Left ventricle myocardium inferior (tissue), 1 donor: ENCODE measurements around the gene GPR31. TPM values are rescaled to one million over a fixed set of nuclear protein-coding genes. Genes with fewer than 3 reads are reported as not detected.

Experiments
- DNase-seq: peaks from one replicate; pipeline ENCODE4 v3.0.0-alpha.2; 2020
- H3K27ac ChIP-seq: fragments of 200-600 bp; replicated peaks from 2 replicates; pipeline ENCODE4 v1.8.0; 2021
- H3K27me3 ChIP-seq: fragments of 200-600 bp; 2 replicates; pipeline ENCODE4 v1.8.0; 2021; ENCODE audit warnings: low read depth
- H3K36me3 ChIP-seq: fragments of 200-600 bp; 2 replicates; pipeline ENCODE4 v1.8.0; 2021
- H3K4me1 ChIP-seq: fragments of 200-600 bp; 2 replicates; pipeline ENCODE4 v1.8.0; 2021
- H3K4me3 ChIP-seq: fragments of 200-600 bp; 2 replicates; pipeline ENCODE4 v1.8.0; 2021; ENCODE audit warnings: mild to moderate bottlenecking, moderate library complexity
- H3K9me3 ChIP-seq: fragments of 200-600 bp; replicated peaks from 2 replicates; pipeline ENCODE4 v1.8.0; 2021
- intact Hi-C: fragments of 100-400 bp; cut with micrococcal nuclease; formaldehyde crosslinking; loops from one replicate; pipeline ENCODE4 v1.11.0; 2022
- total RNA-seq: library from RNA; stranded (reverse); fragmentation: NEBNext Ultra II Directional; extraction: Animal tissue kit (Norgen Biotek cat#: 25700); gene quantifications from one replicate; pipeline ENCODE4 v1.2.1, GENCODE V29; 2021
- TF ChIP-seq, protein P1 (sequence below): fragments of 200-600 bp; IDR thresholded peaks from 2 replicates; pipeline ENCODE4 v1.8.0; 2021; ENCODE audit warnings: antibody characterized with exemption, mild to moderate bottlenecking, borderline replicate concordance
- donor health status: DM: no; HTN: yes; CAD: no; lungs with severe emphysema.

Gene GPR31
- total RNA-seq, 1 donor from 2014 or later = not detected

GRCh38 chr6:167112421-167112820, 45.4 kb downstream of the GPR31 start:
- no peak overlapping the region for H3K4me3 ChIP-seq
- no peak for DNase-seq
- peaks cover 90% of the 10 kb centered on the region for H3K27me3 ChIP-seq

GRCh38 chr6:167111597-167111996, 46.2 kb downstream of the GPR31 start:
- intact Hi-C loops = no loop called here
- Histone ChIP-seq H3K27ac (no peak overlapping the region), H3K4me3 (no peak overlapping the region), H3K27me3 (peaks cover 83% of the 10 kb centered on the region), H3K9me3 (no peaks in the 10 kb centered on the region), H3K4me1 (peaks cover 3% of the 10 kb centered on the region), H3K36me3 (no peaks in the 10 kb centered on the region)
- DNase-seq = no peak
- TF ChIP-seq, protein P1, sequence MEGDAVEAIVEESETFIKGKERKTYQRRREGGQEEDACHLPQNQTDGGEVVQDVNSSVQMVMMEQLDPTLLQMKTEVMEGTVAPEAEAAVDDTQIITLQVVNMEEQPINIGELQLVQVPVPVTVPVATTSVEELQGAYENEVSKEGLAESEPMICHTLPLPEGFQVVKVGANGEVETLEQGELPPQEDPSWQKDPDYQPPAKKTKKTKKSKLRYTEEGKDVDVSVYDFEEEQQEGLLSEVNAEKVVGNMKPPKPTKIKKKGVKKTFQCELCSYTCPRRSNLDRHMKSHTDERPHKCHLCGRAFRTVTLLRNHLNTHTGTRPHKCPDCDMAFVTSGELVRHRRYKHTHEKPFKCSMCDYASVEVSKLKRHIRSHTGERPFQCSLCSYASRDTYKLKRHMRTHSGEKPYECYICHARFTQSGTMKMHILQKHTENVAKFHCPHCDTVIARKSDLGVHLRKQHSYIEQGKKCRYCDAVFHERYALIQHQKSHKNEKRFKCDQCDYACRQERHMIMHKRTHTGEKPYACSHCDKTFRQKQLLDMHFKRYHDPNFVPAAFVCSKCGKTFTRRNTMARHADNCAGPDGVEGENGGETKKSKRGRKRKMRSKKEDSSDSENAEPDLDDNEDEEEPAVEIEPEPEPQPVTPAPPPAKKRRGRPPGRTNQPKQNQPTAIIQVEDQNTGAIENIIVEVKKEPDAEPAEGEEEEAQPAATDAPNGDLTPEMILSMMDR = no peak

More at GRCh38 chr6:167112421-167112820, 45.4 kb downstream of the GPR31 start:
- intact Hi-C loops = no loop called here
- no peak overlapping the region for H3K27ac ChIP-seq
- H3K36me3 ChIP-seq = no peaks in the 10 kb centered on the region
- peaks cover 3% of the 10 kb centered on the region for H3K4me1 ChIP-seq
- TF ChIP-seq, protein P1 = no peak
- no peaks in the 10 kb centered on the region for H3K9me3 ChIP-seq

DNA sequence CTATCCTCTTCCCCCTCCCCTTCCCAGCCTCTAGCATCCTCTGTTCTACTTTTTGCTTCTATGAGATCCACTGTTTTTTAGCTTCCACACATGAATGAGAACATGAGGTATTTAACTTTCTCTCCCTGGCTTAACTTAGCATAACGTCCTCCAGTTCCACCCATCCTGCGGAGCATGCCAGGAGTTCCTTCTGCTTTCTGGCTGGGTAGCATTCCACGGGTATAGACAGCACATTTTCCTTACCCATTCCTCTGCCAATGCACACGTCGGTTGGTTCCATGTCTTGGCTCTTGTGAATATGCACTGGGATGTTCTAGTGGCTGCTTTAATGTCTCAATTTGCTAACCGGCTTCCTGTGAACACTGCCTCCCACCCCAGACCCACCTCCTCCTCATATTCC, 48.1 kb downstream of the GPR31 start:
- Histone ChIP-seq H3K27me3 (peaks cover 66% of the 10 kb centered on the region), H3K27ac (no peak overlapping the region), H3K4me1 (no peaks in the 10 kb centered on the region), H3K4me3 (no peak overlapping the region), H3K9me3 (no peaks in the 10 kb centered on the region), H3K36me3 (no peaks in the 10 kb centered on the region)
- no peak for DNase-seq
- TF ChIP-seq, protein P1 = no peak
- intact Hi-C loops = no loop called here

DNA sequence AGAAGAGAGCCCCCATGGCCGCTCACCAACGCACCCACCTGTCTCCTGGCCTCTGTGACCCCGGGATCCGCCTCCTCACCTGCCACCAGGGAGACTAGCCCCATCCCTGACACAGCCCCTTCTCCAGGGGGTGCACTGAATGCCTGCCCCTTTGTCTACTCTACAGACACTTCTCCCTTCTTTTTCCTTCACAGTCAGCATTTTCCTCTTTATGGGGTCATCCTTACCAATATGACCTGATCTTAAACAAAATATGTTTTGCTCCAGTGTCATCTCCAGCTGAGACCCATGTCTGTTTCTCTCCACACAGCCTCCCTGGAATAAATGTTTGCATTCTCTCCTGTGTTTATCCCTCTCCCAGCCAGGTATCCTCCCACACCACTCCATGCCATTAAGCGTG, 49.5 kb downstream of the GPR31 start:
- intact Hi-C loops = no loop called here
- no peak for DNase-seq
- H3K4me3 ChIP-seq = no peak overlapping the region
- H3K4me1 ChIP-seq = no peaks in the 10 kb centered on the region
- peaks cover 53% of the 10 kb centered on the region for H3K27me3 ChIP-seq
- no peaks in the 10 kb centered on the region for H3K36me3 ChIP-seq
- no peak overlapping the region for H3K27ac ChIP-seq
- TF ChIP-seq, protein P1 = no peak
- no peaks in the 10 kb centered on the region for H3K9me3 ChIP-seq

- H3K4me1 ChIP-seq = no peaks in the 10 kb centered on the region
- DNase-seq = no peak
- H3K27me3 ChIP-seq = peaks cover 48% of the 10 kb centered on the region
- H3K27ac ChIP-seq = no peak overlapping the region
- intact Hi-C loops = no loop called here
- no peaks in the 10 kb centered on the region for H3K36me3 ChIP-seq
- TF ChIP-seq, protein P1 = no peak
- H3K9me3 ChIP-seq = no peaks in the 10 kb centered on the region
- no peak overlapping the region for H3K4me3 ChIP-seq
Observed at GRCh38 chr6:167107787-167108186, 50.0 kb downstream of the GPR31 start.

DNA sequence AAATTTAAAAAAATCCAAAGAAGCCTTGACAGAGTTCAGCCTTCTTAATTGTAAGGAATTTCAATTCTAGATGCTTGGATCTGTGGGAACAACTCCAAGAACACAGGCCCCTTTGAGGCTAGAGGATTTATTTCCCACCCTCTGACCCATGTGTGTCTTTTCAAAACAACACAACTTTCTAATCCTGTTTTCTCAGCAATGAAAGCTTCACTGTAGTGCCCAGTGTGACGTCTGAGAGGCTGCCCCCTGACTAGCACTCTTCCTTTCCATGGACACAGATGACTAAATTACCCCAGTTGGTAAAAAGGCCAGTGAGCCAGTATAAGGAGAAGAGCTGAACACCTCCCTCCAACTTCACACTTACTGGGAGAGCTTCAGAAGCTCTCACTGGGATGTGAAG, 51.4 kb downstream of the GPR31 start:
- intact Hi-C loops = no loop called here
- Histone ChIP-seq H3K27me3 (peaks cover 34% of the 10 kb centered on the region), H3K9me3 (no peaks in the 10 kb centered on the region), H3K4me1 (no peaks in the 10 kb centered on the region), H3K36me3 (no peaks in the 10 kb centered on the region), H3K4me3 (no peak overlapping the region), H3K27ac (no peak overlapping the region)
- DNase-seq = no peak
- TF ChIP-seq, protein P1 = no peak
